GM06990 (cell line): ENCODE results near the gene DHRS7.

ENCODE experiments used
- DNase-seq: peaks from one replicate; pipeline ENCODE4 v3.0.0-alpha.2; 2011; ENCODE audit not compliant: insufficient read length; ENCODE audit errors: extremely low read depth
- H3K27me3 ChIP-seq: replicated peaks from 2 replicates; pipeline ENCODE4 v1.6.0; 2011; ENCODE audit warnings: low read length; ENCODE audit not compliant: control insufficient read depth, insufficient read depth
- H3K36me3 ChIP-seq: 2 replicates; pipeline ENCODE4 v1.5.1; 2011; ENCODE audit warnings: low read length; ENCODE audit not compliant: control insufficient read depth, insufficient read depth
- H3K4me3 ChIP-seq: replicated peaks from 2 replicates; pipeline ENCODE4 v1.5.1; 2011; ENCODE audit warnings: low read depth, mild to moderate bottlenecking, control low read depth, low read length
- CTCF ChIP-seq: IDR thresholded peaks from 2 replicates; pipeline ENCODE4 v1.5.1; 2011; ENCODE audit warnings: low read length, control low read depth, mild to moderate bottlenecking, inconsistent platforms; ENCODE audit not compliant: insufficient read depth, poor library complexity, severe bottlenecking

DHRS7 gene

DNA sequence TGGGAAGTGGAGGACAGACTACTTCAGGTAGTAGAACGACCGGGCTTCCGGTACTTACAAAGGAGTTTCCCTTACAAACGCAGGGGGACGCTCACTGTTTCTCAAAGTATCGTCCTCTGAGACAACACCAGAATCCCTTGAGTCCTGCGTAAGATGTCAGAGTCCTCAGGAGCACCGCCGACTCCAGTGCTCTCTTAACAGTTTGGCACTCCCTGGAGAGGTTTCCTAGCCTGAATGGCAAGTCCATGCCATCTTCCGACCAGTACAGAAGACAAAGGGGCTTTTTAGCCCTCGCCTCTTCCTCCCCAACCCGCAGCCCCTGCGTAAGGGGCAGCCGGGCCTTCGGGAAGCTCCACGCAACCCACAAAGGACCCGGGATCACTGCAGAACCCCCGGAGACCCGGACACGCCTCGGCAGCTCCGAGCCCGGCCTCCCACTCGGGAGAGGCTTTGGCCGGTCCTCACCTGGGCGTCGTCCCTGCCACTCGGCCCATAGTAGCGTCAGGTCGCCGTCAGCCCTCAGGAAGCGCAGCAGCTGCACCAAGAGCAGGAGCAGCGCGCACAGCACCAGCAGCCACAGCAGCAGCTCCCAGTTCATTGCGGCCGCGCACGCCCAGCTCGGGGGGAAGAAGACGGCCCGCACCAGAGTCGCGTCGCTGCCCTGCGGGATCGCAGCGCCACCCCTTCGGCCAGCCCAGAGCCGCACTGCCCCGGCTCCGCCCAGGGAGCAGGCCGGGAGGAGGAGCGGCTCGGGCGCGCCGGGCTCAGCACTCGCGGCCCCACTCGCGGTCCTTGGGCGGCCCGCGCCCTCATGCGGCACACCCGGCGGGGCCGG is at the start of gene DHRS7:
TSS of gene DHRS7 (minus strand) at position 687 of the 835 bp plus-strand sequence. CDS start at position 598, 89 bp downstream.
- TF ChIP-seq CTCF: peak; percentile 35
- H3K27me3 ChIP-seq: no peaks in the 10 kb centered on the region
- peak; percentile 89 for DNase-seq
- no peaks in the 10 kb centered on the region for H3K36me3 ChIP-seq
- H3K4me3 ChIP-seq: peak within 1 kb of the TSS; percentile 79

DNA sequence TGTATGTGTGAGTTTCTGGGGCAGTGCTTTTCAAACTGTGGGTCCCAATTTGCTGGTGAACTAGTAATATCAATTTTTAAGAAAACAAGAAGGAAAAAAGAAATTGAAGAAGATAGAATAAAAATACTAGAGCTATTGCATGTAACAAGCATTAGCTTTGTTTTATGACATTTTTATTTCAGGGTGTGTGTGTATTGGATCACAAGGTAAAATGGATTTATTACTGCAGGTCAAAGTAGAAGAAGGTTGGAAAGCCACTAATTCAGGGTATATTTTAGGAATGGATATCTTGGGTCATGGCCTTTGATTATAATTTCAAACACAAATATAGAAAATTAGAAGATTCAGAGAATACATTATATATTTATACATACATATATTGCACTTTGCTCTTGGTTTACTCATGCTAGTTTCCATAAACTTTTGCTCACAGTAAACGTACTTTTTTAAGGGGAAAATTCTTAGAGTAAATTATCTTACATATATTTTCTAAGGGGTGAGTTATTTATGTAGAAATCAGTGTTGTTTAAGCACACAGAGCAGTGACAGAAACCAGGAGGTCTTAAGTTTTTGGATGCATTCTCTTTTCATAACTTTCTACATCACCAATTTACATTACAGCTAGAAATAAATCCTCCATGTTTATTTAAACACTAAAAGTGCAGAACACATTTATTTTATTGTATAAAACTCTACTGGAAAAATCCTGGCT is 49.4 kb upstream of the DHRS7 start:
- Histone ChIP-seq H3K27me3 (no peaks in the 10 kb centered on the region), H3K36me3 (no peaks in the 10 kb centered on the region), H3K4me3 (no peak overlapping the region)
- DNase-seq: no peak
- TF ChIP-seq CTCF: no peak

DNA sequence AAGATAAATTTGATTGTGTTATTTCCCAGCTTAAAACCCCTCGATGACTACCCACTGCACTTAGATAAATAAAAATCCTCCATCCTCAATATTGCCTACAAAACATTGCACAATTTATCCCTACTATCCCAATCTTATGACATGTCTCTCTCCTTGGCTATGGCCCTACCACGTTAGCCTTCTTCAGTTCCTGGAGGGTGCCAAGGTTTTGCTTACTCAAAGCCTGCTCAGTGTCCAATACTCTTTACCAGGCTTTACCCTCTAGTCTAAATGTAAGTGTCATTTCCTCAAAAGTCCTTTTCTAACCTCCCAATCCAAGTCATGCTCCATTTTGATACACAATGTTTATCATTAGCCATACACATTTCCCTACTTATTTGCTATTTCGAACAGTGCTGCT is 48.8 kb upstream of the DHRS7 start:
- DNase-seq: no peak
- TF ChIP-seq CTCF: no peak
- no peaks in the 10 kb centered on the region for H3K36me3 ChIP-seq
- no peaks in the 10 kb centered on the region for H3K27me3 ChIP-seq
- no peak overlapping the region for H3K4me3 ChIP-seq

DNA sequence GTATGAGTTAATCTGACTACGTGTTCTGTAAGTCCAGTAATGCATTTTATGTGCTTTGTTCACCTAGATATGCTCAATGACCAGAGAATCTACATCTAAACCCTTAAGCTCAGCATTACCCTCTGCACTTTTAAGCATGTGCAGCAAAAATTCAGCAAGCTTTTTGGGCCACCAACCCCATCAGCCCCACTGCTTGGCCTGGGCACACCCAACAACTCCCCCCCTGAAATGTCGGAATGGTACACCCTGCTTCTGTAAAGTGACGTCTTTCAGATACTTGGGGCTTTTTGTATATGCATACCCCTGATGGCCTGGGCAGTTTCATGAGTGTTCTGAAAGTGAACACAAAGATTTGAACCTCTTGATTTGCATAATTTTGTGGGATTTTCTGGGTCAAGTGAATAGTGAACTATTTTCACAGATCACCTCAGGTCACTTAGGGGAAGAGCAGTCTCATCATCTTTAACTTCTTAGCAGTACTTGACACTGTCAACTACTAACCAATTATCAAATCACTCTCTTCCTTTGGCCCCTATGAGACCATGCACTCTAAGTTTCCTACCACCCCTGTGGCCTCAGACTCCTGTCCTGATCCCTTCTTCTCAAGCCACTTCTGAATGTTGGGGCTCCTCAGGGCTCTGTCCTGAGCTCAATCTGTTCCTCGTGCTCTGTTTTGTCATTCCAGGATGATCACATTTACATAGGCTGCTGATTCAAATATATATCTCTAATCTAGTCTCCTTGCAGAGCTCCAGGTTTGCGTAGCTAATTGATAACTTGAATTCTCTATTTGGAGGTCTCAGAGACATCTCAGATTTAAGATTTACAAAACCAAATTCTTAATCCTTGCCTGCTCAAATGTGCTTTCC is 47.5 kb upstream of the DHRS7 start:
- no peaks in the 10 kb centered on the region for H3K27me3 ChIP-seq
- TF ChIP-seq CTCF: no peak
- DNase-seq: peak; percentile 83
- no peaks in the 10 kb centered on the region for H3K36me3 ChIP-seq
- H3K4me3 ChIP-seq: no peak overlapping the region

GRCh38 chr14:60211153-60211552 is 46.0 kb upstream of the DHRS7 start:
- TF ChIP-seq CTCF: no peak
- Histone ChIP-seq H3K4me3 (no peak overlapping the region), H3K36me3 (no peaks in the 10 kb centered on the region), H3K27me3 (no peaks in the 10 kb centered on the region)
- DNase-seq: no peak
